ENCODE measurements around the gene THEM4.
"Not testable (repeated sequence)": the region's sequence is repeated elsewhere in the genome, so short reads cannot be mapped to it uniquely, and the experiment has no call there.

THEM4 gene

DNA sequence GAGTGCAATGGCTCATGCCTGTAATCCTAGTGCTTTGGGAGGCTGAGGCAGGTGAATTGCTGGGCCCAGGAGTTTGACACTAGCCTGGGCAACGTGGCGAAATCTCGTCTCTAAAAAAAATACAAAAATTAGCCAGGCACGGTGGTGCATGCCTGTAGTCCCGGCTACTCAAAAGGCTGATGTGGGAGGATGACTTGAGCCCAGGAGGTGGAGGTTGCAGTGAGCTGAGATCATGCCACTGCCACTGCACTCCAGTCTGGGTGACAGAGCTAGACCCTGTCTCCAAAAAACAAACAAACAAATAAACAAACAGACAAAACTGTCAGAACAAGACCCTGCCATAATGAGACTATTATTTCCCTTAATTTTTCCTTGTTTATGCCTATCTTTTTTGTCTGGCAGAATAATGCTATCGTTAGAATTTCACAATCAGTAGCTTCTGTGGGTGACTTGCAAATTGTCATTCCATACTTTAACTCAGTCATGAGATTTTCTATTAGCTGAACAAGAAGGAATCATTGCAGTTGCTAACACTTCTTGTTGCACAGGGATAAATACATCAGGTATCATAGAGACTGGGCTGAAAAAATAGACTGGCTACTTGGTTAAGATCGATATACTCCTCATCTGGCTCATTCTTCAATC, 7.5 kb upstream of the THEM4 start:
- Histone ChIP-seq H3K27ac (no peak overlapping the region), H3K4me3 (no peak overlapping the region)
- TF ChIP-seq, protein P1, sequence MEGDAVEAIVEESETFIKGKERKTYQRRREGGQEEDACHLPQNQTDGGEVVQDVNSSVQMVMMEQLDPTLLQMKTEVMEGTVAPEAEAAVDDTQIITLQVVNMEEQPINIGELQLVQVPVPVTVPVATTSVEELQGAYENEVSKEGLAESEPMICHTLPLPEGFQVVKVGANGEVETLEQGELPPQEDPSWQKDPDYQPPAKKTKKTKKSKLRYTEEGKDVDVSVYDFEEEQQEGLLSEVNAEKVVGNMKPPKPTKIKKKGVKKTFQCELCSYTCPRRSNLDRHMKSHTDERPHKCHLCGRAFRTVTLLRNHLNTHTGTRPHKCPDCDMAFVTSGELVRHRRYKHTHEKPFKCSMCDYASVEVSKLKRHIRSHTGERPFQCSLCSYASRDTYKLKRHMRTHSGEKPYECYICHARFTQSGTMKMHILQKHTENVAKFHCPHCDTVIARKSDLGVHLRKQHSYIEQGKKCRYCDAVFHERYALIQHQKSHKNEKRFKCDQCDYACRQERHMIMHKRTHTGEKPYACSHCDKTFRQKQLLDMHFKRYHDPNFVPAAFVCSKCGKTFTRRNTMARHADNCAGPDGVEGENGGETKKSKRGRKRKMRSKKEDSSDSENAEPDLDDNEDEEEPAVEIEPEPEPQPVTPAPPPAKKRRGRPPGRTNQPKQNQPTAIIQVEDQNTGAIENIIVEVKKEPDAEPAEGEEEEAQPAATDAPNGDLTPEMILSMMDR (IDR thresholded peaks at IDR 0.05), result no peak
- DNase-seq (ENCODE audit: low spot score), result no peak

DNA sequence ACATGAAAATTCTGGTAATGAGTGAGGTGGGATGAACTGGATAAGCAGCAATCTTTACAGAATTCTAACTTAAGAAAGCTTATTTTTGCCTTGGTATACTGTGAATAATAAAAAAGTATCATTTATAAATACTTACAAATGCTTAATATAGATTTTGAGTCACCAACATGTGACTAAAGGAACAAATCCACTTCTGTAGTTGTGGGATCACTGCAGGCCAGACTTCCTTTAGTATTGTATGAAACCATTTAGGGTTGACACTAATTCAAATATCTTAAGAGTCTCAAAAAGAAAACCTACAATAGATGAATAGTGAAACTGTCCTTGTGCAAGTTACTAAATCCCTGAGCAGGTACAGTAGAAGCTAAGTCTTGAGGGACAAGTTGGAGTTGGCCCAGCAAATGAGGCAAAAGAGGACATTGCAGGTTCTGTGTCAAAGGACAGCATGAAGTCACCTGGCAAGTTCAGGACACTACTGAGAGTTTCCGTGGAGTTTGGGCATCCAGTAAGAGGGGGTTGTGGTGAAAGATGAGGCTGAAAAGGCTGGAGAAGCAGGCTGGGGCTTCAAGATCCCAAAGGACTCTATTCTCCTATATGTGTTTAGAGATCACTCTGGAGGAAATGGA, 5.9 kb upstream of the THEM4 start:
- TF ChIP-seq, protein P1 (IDR thresholded peaks at IDR 0.05), result no peak
- no peak overlapping the region for H3K27ac ChIP-seq
- DNase-seq (ENCODE audit: low spot score), result no peak

DNA sequence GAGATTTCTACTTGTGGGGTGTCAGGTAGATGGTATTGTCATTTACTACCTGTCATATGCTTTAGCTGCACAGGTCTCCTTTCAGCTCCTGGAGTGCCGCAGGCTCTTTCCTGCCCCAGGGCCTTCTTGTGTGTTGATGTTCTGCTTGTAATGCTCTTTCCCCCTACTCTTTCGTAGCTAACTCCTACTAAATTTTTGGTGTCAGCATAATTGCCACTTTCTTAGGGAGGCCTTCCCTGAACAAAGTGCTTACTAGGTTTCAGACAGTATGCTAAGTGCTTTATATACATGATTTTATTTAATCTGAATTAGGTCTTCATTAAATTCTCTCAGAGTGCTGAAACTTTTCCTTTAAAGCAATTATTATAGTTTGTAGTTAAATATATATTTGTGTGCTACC, 4.8 kb upstream of the THEM4 start:
- no peak for DNase-seq (ENCODE audit: low spot score)
- no peak overlapping the region for H3K27ac ChIP-seq
- TF ChIP-seq, protein P1 (IDR thresholded peaks at IDR 0.05), result no peak
- no peak overlapping the region for H3K4me3 ChIP-seq

More for the DNA sequence above, 5.9 kb upstream of the THEM4 start:
- no peak overlapping the region for H3K4me3 ChIP-seq

DNA sequence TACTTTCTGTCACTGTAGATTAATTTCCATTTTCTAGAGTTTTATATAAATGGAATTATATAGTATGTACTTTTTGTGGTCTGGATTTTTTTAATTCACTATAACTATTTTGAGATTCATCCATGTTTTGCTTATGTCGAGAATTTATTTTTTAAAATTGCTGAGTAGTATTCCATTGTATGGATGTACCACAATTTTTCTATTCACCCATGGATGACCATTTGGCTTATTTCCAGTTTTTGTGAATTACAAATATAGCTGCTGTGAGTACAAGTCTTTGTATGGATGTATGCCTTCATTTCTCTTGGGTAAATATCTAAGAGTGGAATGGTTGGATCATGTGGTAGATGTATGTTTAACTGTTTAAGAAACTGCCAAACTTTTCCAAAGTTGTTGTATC, 3.7 kb upstream of the THEM4 start:
- TF ChIP-seq, protein P1 (IDR thresholded peaks at IDR 0.05), result no peak
- DNase-seq (ENCODE audit: low spot score), result no peak
- Histone ChIP-seq H3K27ac (no peak overlapping the region), H3K4me3 (no peak overlapping the region)

DNA sequence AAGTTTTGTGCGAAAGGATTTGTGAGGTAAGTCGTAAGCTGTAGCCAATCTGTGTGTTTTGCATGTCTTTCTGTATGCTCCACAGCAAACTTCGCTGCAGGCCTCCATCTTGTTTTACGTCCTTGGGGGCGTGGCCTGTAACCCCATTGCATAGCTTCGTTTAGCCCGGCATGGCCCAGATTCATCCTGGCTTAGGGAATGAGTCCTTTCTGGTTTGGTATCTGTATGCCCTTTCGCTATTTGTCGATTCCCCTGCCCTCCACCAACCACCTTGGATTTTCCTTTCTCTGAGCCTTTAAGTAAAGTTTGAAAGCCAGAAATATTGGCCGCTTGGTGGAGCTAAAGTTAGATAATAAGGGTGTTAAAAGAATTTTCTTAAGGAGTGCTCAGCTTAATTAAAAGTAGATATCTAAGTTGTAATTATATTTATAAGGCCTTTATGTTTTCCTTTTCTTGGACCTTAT, 1.1 kb downstream of the THEM4 start:
- Histone ChIP-seq H3K27ac (no peak overlapping the region), H3K4me3 (peak overlapping the region; percentile 90)
- TF ChIP-seq, protein P1 (IDR thresholded peaks at IDR 0.05), result no peak
- DNase-seq (ENCODE audit: low spot score), result no peak

DNA sequence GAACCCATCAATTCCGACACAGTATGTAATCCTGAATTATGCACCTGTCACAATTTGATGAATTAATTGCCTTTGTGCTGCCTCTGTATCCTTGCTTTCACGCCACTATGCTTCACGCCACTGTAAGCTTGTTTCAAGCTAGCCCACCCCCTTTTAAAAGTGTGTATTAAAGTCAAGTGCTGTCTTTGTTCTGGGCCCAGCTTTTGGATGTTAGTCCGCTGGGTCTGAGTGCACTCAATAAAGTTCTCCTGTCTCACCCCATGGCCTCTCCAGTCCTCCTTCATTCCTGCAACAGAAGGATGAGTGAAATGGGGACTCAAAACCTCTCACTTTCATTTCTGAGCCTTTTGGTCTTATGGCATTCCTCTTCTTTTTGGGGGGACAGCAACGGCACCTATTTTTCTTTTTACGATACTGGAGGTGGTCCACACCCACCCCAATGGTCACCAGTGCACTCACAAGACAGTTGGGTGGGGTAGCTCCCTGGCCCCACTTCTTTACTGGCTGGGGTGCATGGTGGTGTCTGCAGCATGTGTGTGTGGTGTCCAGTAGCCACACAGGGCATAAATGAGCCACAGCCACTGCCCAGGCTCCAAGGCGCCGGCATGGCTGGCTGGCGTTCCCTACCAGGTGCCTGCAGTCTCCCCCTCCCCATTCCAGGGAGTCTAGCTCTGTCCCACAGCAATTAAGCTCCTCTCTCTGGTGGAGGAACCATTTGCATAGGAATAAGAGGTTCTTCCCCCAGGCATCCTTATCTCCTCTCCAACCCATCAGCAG, 1.8 kb downstream of the THEM4 start:
- Histone ChIP-seq H3K27ac (no peak overlapping the region), H3K4me3 (no peak overlapping the region)
- TF ChIP-seq, protein P1 (IDR thresholded peaks at IDR 0.05), result no peak
- no peak for DNase-seq (ENCODE audit: low spot score)

DNA sequence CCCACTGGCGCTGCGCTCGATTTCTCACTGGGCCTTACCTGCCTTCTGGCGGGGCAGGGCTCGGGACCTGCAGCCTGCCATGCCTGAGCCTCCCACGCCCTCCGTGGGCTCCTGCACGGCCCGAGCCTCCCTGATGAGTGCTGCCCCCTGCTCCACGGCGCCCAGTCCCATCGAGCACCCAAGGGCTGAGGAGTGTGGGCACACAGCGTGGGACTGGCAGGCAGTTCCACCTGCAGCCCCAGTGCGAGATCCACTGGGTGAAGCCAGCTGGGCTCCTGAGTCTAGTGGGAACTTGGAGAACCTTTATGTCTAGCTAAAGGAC, 3.0 kb downstream of the THEM4 start:
- not testable (repeated sequence) for H3K27ac ChIP-seq; H3K4me3 ChIP-seq; DNase-seq (ENCODE audit: low spot score)

DNA sequence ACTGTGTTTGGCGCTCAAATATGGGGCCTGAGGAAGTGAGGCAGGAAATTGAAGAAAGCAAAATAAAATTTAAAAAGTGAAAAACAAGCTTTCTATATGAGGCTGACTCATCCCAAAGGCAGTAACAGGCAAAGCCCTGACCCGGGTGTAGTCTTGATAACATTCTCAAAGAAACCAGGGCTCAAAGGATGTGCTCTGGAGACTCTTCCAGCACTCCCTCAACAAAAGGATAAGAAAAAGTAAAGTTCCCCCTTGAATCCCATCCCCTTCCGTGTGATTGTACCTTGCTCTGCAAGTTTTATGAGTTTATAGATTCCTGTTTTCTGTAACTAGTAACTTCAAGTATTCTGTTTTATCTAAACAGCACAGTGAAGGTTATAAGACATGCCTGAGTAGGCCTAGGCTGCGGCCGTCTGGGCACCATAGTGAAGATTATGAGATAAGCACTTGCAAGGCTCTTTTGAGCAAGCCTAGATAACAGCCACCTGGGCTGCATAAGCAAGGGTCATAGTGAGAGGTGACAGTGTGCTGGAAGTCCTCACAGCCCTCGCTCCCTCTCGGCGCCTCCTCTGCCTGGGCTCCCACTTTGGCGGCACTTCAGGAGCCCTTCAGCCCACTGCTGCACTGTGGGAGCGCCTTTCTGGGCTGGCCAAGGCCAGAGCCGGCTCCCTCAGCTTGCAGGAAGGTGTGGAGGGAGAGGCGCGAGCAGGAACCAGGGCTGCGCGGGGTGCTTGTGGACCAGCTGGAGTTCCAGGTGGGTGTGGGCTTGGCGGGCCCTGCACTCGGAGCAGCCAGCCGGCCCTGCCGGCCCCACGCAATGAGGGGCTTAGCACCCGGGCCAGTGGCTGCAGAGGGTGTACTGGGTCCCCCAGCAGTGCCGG, 3.6 kb downstream of the THEM4 start:
- not testable (repeated sequence) for H3K4me3 ChIP-seq; DNase-seq (ENCODE audit: low spot score); H3K27ac ChIP-seq

Measured in coronary artery (tissue), 2 donors.